Coronary artery (tissue), 2 donors: ENCODE data around the gene PIP5K1B.
"Not testable (repeated sequence)": the region's sequence is repeated elsewhere in the genome, so short reads cannot be mapped to it uniquely, and the experiment has no call there.

Experiments
- DNase-seq: peaks from one replicate; pipeline ENCODE4 v3.0.0-alpha.2; 2017; ENCODE audit warnings: low spot score
- H3K27ac ChIP-seq, 2 donors: fragments of 200-600 bp; sonication (generic); one replicate each; pipeline ENCODE4 v1.5.1; 2016 to 2019
- H3K4me3 ChIP-seq: fragments of 200-600 bp; sonication (generic); 2 replicates; pipeline ENCODE4 v1.5.1; 2016; ENCODE audit warnings: mild to moderate bottlenecking, moderate library complexity
- TF ChIP-seq, protein P1 (sequence below): fragments of 200-600 bp; sonication (generic); IDR thresholded peaks from one replicate; pipeline ENCODE4 v1.5.1; 2019; ENCODE audit warnings: antibody characterized with exemption

PIP5K1B gene

GRCh38 chr9:68983008-68983411 lies 278.0 kb downstream of the PIP5K1B start:
- no peak for DNase-seq
- no peak overlapping the region for H3K4me3 ChIP-seq
- no peak overlapping the region for H3K27ac ChIP-seq
- TF ChIP-seq, protein P1, sequence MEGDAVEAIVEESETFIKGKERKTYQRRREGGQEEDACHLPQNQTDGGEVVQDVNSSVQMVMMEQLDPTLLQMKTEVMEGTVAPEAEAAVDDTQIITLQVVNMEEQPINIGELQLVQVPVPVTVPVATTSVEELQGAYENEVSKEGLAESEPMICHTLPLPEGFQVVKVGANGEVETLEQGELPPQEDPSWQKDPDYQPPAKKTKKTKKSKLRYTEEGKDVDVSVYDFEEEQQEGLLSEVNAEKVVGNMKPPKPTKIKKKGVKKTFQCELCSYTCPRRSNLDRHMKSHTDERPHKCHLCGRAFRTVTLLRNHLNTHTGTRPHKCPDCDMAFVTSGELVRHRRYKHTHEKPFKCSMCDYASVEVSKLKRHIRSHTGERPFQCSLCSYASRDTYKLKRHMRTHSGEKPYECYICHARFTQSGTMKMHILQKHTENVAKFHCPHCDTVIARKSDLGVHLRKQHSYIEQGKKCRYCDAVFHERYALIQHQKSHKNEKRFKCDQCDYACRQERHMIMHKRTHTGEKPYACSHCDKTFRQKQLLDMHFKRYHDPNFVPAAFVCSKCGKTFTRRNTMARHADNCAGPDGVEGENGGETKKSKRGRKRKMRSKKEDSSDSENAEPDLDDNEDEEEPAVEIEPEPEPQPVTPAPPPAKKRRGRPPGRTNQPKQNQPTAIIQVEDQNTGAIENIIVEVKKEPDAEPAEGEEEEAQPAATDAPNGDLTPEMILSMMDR: no peak

DNA sequence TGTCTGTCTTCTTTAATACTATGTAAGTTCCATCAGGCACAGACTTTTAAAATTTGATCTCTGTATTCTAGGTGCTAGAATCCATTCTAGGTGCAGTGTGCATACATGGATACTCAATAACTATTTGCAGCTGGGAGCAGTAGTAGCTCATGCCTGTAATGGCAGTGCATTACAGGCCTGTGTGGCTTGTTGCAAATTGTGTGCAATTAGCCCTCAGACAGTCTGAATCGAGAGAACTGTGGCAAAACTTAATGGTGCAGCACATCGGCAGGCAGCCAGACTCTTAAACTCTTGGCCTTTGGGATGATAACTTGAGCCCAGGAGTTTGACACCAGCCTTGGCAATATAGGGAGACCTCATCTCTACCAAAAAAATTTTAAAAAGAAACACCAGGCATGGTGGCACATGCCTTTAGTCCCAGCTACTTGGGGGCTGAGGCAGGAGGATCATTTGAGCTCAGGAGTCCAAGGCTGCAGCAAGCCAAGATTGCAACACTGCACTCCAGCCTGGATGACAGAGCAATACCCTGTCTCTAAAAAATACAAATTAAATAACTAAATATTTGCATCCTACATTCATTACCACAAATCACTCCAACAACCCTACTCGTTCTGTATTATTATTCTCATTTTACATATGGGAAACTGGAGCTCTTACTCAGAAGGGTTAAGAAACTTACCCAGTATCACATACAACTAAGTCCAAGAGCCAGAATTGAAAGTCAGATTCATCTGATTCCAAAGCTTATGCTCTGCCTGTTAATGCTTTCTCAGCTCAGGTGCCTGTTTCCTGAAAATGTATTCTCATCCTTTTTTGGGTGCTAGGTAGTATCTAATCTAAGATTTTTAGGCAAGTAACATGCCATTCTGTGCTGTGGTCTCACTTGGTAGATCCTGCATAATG lies 278.7 kb downstream of the PIP5K1B start:
- Histone ChIP-seq H3K27ac (no peak overlapping the region), H3K4me3 (no peak overlapping the region)
- TF ChIP-seq, protein P1: no peak
- DNase-seq: no peak

DNA sequence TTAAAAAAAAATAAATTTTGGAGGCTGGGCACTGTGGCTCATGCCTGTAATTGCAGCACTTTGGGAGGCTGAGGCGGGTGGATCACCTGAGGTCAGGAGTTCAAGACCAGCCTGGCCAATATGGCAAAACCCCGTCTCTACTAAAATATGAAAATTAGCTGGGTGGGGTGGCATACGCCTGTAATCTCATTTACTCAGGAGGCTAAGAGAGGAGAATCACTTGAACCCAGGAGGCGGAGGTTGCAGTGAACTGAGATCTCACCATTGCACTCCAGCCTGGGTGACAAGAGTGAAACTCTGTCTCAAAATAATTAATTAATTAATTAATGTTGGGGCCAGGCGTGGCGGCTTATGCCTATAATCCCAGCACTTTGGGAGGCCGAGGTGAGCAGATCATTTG lies 281.9 kb downstream of the PIP5K1B start:
- not testable (repeated sequence) for H3K27ac ChIP-seq, H3K4me3 ChIP-seq, DNase-seq

GRCh38 chr9:68991457-68991856 lies 286.4 kb downstream of the PIP5K1B start:
- Histone ChIP-seq H3K27ac (no peak overlapping the region), H3K4me3 (no peak overlapping the region)
- DNase-seq: no peak
- TF ChIP-seq, protein P1: no peak

DNA sequence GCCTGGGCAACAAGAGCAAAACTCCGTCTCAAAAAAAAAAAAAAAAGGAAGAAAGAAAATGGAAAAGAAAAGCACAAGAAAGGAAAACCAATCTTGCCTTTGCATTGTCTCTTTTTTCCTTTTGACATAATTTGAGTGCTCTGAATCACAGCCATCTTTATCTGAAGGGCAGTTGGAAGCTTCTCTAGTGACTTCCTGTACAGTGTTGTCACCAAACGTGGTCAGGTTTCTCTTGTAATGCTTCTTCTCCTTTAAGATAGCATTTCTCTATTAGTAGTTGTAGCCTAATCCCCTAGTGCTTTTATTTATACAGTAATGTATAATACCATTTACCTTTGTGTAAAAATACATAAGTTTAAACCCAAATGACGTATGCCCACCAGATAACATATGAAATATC lies 290.7 kb downstream of the PIP5K1B start:
- no peak for DNase-seq
- H3K4me3 ChIP-seq: no peak overlapping the region
- H3K27ac ChIP-seq: peak overlapping the region in 1 of 2 donors; percentile 59
- TF ChIP-seq, protein P1: no peak

GRCh38 chr9:68996462-68996861 lies 291.4 kb downstream of the PIP5K1B start:
- TF ChIP-seq, protein P1: no peak
- H3K27ac ChIP-seq: peak overlapping the region in 1 of 2 donors; percentile 59
- no peak for DNase-seq

GRCh38 chr9:68997666-68998065 lies 292.6 kb downstream of the PIP5K1B start:
- TF ChIP-seq, protein P1: no peak
- H3K27ac ChIP-seq: no peak overlapping the region
- no peak overlapping the region for H3K4me3 ChIP-seq
- no peak for DNase-seq

More at GRCh38 chr9:68996462-68996861, 291.4 kb downstream of the PIP5K1B start:
- no peak overlapping the region for H3K4me3 ChIP-seq
